Endothelial cell of umbilical vein (primary cell): ENCODE results near the gene CCL13. TPM values are rescaled to one million over a fixed set of nuclear protein-coding genes. Genes with fewer than 3 reads are reported as not detected.

Source experiments
- BruUV-seq: library from RNA; stranded (reverse); fragments of 400-500 nt; replicated peaks from 2 replicates; lab custom pipeline; 2021; lab: Mats Ljungman, UMichigan
- CTCF ChIA-PET: fragments of 300-600, 350-600 bp; sonication (Branson Sonifier 250); formaldehyde crosslinking; loops from one replicate; lab custom pipeline; 2021; ENCODE audit warnings: antibody characterized with exemption, inconsistent platforms; lab: Charles Lee
- POLR2A ChIA-PET: fragments of 300-600, 350-600 bp; sonication (Branson Sonifier 250); formaldehyde crosslinking; loops from one replicate; lab custom pipeline; 2021; ENCODE audit warnings: antibody characterized with exemption, inconsistent platforms; lab: Charles Lee
- DNase-seq: peaks from one replicate; pipeline ENCODE4 v3.0.0-alpha.2; 2011; ENCODE audit warnings: low read depth, low spot score
- FAIRE-seq: peaks from 2 replicates; lab custom pipeline; 2011; peaks lifted over from hg19 to GRCh38; lab: Jason Lieb, UNC
- H2AFZ ChIP-seq: 2 replicates; pipeline ENCODE4 v1.6.0; 2012; ENCODE audit warnings: low read depth, low read length, control low read depth, inconsistent platforms
- H3K27ac ChIP-seq: 2 replicates; pipeline ENCODE4 v1.5.1; 2011; ENCODE audit warnings: low read depth, mild to moderate bottlenecking, control low read depth, low read length, moderate library complexity; ENCODE audit not compliant: insufficient read depth
- H3K27me3 ChIP-seq, 2 experiments: 2 replicates each; pipeline versions ENCODE4 v1.6.0 to v1.6.1; 2011; ENCODE audit warnings: low read length in 2 of 2, mixed read lengths in 1 of 2; ENCODE audit not compliant: control insufficient read depth in 2 of 2, insufficient read depth in 2 of 2
- H3K36me3 ChIP-seq, 2 experiments: 2 replicates in 1 of 2; 3 replicates in 1 of 2; pipeline ENCODE4 v1.5.1; 2011; ENCODE audit warnings: low read length in 2 of 2, mild to moderate bottlenecking in 1 of 2, moderate library complexity in 1 of 2; ENCODE audit not compliant: control insufficient read depth in 2 of 2, insufficient read depth in 2 of 2; ENCODE audit errors: extremely low read depth in 1 of 2
- H3K4me1 ChIP-seq: 3 replicates; pipeline ENCODE4 v1.5.1; 2011; ENCODE audit warnings: mild to moderate bottlenecking, low read length; ENCODE audit not compliant: control insufficient read depth, insufficient read depth; ENCODE audit errors: extremely low read depth
- H3K4me2 ChIP-seq: 2 replicates; pipeline ENCODE4 v1.6.1; 2011; ENCODE audit warnings: low read length, control low read depth, mixed read lengths; ENCODE audit not compliant: insufficient read depth
- H3K4me3 ChIP-seq, 3 experiments: fragments of 200-600 bp in 1 of 3; sonication (generic), shearing (Covaris generic) in 1 of 3; replicated peaks in 1 of 3; 2 replicates each; pipeline ENCODE4 v1.5.1; 2011 to 2016; ENCODE audit warnings: control low read depth in 3 of 3, low read length in 3 of 3, mild to moderate bottlenecking in 2 of 3, inconsistent platforms in 1 of 3, low read depth in 1 of 3, moderate library complexity in 1 of 3; ENCODE audit not compliant: insufficient read depth in 1 of 3
- H3K79me2 ChIP-seq: 2 replicates; pipeline ENCODE4 v1.6.0; 2012; ENCODE audit warnings: low read length, inconsistent platforms; ENCODE audit not compliant: control insufficient read depth, insufficient read depth
- H3K9ac ChIP-seq: replicated peaks from 2 replicates; pipeline ENCODE3; 2011; ENCODE audit warnings: low read length, control low read depth; ENCODE audit not compliant: insufficient read depth; ENCODE audit errors: extremely low read depth
- H3K9me1 ChIP-seq: replicated peaks from 3 replicates; pipeline ENCODE4 v1.6.0; 2011; ENCODE audit warnings: mild to moderate bottlenecking, low read length; ENCODE audit not compliant: control insufficient read depth, insufficient read depth; ENCODE audit errors: extremely low read depth
- H3K9me3 ChIP-seq: replicated peaks from 2 replicates; pipeline ENCODE4 v1.5.1; 2012; ENCODE audit warnings: low read length, inconsistent platforms; ENCODE audit not compliant: control insufficient read depth, insufficient read depth
- H4K20me1 ChIP-seq: replicated peaks from 2 replicates; pipeline ENCODE3; 2011; ENCODE audit warnings: mild to moderate bottlenecking, low read length; ENCODE audit not compliant: control insufficient read depth, insufficient read depth; ENCODE audit errors: extremely low read depth
- CTCF ChIP-seq, 2 donors: IDR thresholded peaks; 1 replicate in 1 of 2; 2 replicates in 1 of 2; pipeline ENCODE4 v1.5.1; 2011; ENCODE audit warnings: low read length in 2 of 2, mild to moderate bottlenecking in 2 of 2, moderate library complexity in 2 of 2, control low read depth in 1 of 2, inconsistent platforms in 1 of 2, low read depth in 1 of 2; ENCODE audit not compliant: insufficient read depth in 1 of 2; ENCODE audit errors: extremely low read depth in 1 of 2
- EZH2 ChIP-seq: IDR thresholded peaks from 2 replicates; pipeline ENCODE4 v1.6.1; 2012; ENCODE audit warnings: borderline replicate concordance, low read depth, mild to moderate bottlenecking, moderate library complexity, low read length, inconsistent platforms; ENCODE audit not compliant: severe bottlenecking
- FOS ChIP-seq: IDR thresholded peaks from 2 replicates; pipeline ENCODE4 v1.6.1; 2011; ENCODE audit warnings: mild to moderate bottlenecking, low read length, moderate library complexity, borderline replicate concordance; ENCODE audit not compliant: insufficient read depth
- GATA2 ChIP-seq: IDR thresholded peaks from 2 replicates; pipeline ENCODE4 v1.7.0; 2011; ENCODE audit warnings: low read depth, mild to moderate bottlenecking, moderate library complexity, mixed read lengths, low read length; ENCODE audit not compliant: insufficient read length, insufficient read depth
- JUN ChIP-seq: IDR thresholded peaks from 2 replicates; pipeline ENCODE4 v1.6.1; 2011; ENCODE audit warnings: borderline replicate concordance, low read depth; ENCODE audit not compliant: insufficient read length, insufficient read depth
- MYC ChIP-seq: IDR thresholded peaks from one replicate; pipeline ENCODE4 v1.6.1; 2011; ENCODE audit warnings: mild to moderate bottlenecking, low read depth, low read length
- POLR2A ChIP-seq: IDR thresholded peaks from 2 replicates; pipeline ENCODE4 v1.6.1; 2012; ENCODE audit warnings: low read depth, mild to moderate bottlenecking, control low read depth, low read length
- POLR2AphosphoS5 ChIP-seq: IDR thresholded peaks from 2 replicates; pipeline ENCODE4 v1.6.1; 2012; ENCODE audit warnings: low read depth, mild to moderate bottlenecking, control low read depth, low read length, moderate library complexity; ENCODE audit not compliant: insufficient read depth
- dilution Hi-C: fragments of 300-500 bp; cut with MboI; formaldehyde crosslinking; loops from one replicate; pipeline ENCODE4 v1.15.0; 2019; ENCODE audit warnings: low sequenced_read_pairs; ENCODE audit not compliant: extremely low pct_ligation_motif_present
- intact Hi-C: fragments of 100-400 bp; cut with micrococcal nuclease; formaldehyde crosslinking; loops from one replicate; pipeline ENCODE4 v1.10.0; 2022
- polyA plus RNA-seq, 4 experiments: library from polyadenylated mRNA; depleted of rRNA in 3 of 4; stranded (reverse) in 3 of 4; unstranded in 1 of 4; fragments of >200 nt; gene quantifications; 2 replicates each; pipeline versions ENCODE4 v1.2.1 to v1.2.3, GENCODE V29; 2011 to 2012; ENCODE audit warnings: missing spikeins in 1 of 4
- total RNA-seq: library from RNA; stranded (reverse); gene quantifications from 2 replicates; pipeline ENCODE4 v1.2.3, GENCODE V29; 2021
- TF ChIP-seq, protein P1 (sequence below): IDR thresholded peaks from 2 replicates; pipeline ENCODE4 v1.6.1; 2011; ENCODE audit not compliant: insufficient read depth, insufficient read length

Gene CCL13
- total and polyA plus RNA-seq, 2 donors (not counting 3 experiments of a cell fraction or from before 2014, with no cell fraction given) = not detected

GRCh38 chr17:34354637-34355036, 1.6 kb upstream of the CCL13 start:
- dilution Hi-C loops = no loop called here

More at GRCh38 chr17:34354637-34355036, 1.6 kb upstream of the CCL13 start:
- Histone ChIP-seq H3K4me3 (no peak overlapping the region), H3K27ac (no peak overlapping the region), H3K27me3 (peaks cover 2 to 3% of the 10 kb centered on the region in 2 experiments), H3K9me3 (no peaks in the 10 kb centered on the region), H3K4me1 (no peaks in the 10 kb centered on the region), H3K9me1 (no peaks in the 10 kb centered on the region), H2AFZ (no peak overlapping the region), H3K9ac (no peak overlapping the region), H3K36me3 (no peaks in the 10 kb centered on the region), H3K4me2 (no peak overlapping the region), H4K20me1 (no peaks in the 10 kb centered on the region), H3K79me2 (no peaks in the 10 kb centered on the region)
- ChIA-PET CTCF (interaction anchor here (0.5 to 13.6 kb wide), 9 partner anchors 8 to 1185 kb away, joined by 3 to 561 read pairs (median 3); no protein-coding TSS in a partner anchor), POLR2A (no interaction called here)
- TF ChIP-seq CTCF (IDR thresholded peaks at IDR 0.05; ENCODE audit: extremely low read depth in 1 of 2, insufficient read depth in 1 of 2, low read depth in 1 of 2, low read length in 2 of 2) (no peak), POLR2AphosphoS5 (no peak), EZH2 (no peak), MYC (no peak), JUN (no peak), POLR2A (no peak), GATA2 (no peak), FOS (no peak)
- TF ChIP-seq, protein P1, sequence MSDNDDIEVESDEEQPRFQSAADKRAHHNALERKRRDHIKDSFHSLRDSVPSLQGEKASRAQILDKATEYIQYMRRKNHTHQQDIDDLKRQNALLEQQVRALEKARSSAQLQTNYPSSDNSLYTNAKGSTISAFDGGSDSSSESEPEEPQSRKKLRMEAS = no peak
- no peak for DNase-seq
- no TSS peak for BruUV-seq
- intact Hi-C loops = no loop called here
- FAIRE-seq = no peak
